DND-41 (cell line): Measurements from ENCODE around the gene MSL1.

Experiments
- ATAC-seq: fragments of 200-7000 bp; cut with Tn5 transposase; 3 replicates; pipeline ENCODE4 v1.9.1; 2021; ENCODE audit warnings: low read depth; ENCODE audit not compliant: insufficient read depth
- DNase-seq: peaks from one replicate; pipeline ENCODE4 v3.0.0-alpha.2; 2020
- H2AFZ ChIP-seq: 2 replicates; pipeline ENCODE4 v1.6.0; 2012; ENCODE audit warnings: low read depth, low read length
- H3K27ac ChIP-seq: 2 replicates; pipeline ENCODE4 v1.5.1; 2012; ENCODE audit warnings: low read length, inconsistent platforms
- H3K27me3 ChIP-seq: fragments of 200-600 bp; sonication (generic); 2 replicates; pipeline ENCODE4 v1.6.0; 2012; ENCODE audit warnings: low read length, mild to moderate bottlenecking, inconsistent platforms; ENCODE audit not compliant: insufficient read depth, poor library complexity
- H3K36me3 ChIP-seq: 2 replicates; pipeline ENCODE4 v1.5.1; 2012; ENCODE audit warnings: low read length, inconsistent platforms; ENCODE audit not compliant: insufficient read depth
- H3K4me1 ChIP-seq: 2 replicates; pipeline ENCODE4 v1.5.1; 2012; ENCODE audit warnings: mild to moderate bottlenecking, low read length; ENCODE audit not compliant: insufficient read depth
- H3K4me2 ChIP-seq: 2 replicates; pipeline ENCODE4 v1.6.0; 2012; ENCODE audit warnings: mild to moderate bottlenecking, moderate library complexity, low read length, inconsistent platforms; ENCODE audit not compliant: insufficient read depth
- H3K4me3 ChIP-seq, 2 experiments: fragments of 200-600 bp in 1 of 2; shearing (Covaris generic) in 1 of 2; 2 replicates each; pipeline ENCODE4 v1.5.1; 2012 to 2016; ENCODE audit warnings: inconsistent platforms in 2 of 2, low read length in 2 of 2, mild to moderate bottlenecking in 2 of 2, low read depth in 1 of 2, moderate library complexity in 1 of 2
- H3K79me2 ChIP-seq: 2 replicates; pipeline ENCODE4 v1.6.0; 2012; ENCODE audit warnings: low read length, inconsistent platforms; ENCODE audit not compliant: insufficient read depth
- H3K9ac ChIP-seq: 2 replicates; pipeline ENCODE4 v1.6.0; 2012; ENCODE audit warnings: low read depth, mild to moderate bottlenecking, inconsistent platforms, low read length, moderate library complexity
- H3K9me3 ChIP-seq: 2 replicates; pipeline ENCODE4 v1.5.1; 2012; ENCODE audit warnings: low read length, moderate library complexity, mild to moderate bottlenecking, inconsistent platforms; ENCODE audit not compliant: insufficient read depth, severe bottlenecking
- H4K20me1 ChIP-seq: 2 replicates; pipeline ENCODE4 v1.6.0; 2012; ENCODE audit warnings: low read length; ENCODE audit not compliant: insufficient read depth
- CTCF ChIP-seq: IDR thresholded peaks from 2 replicates; pipeline ENCODE4 v1.5.1; 2012; ENCODE audit warnings: borderline replicate concordance, low read length, moderate library complexity, mild to moderate bottlenecking; ENCODE audit not compliant: poor library complexity, severe bottlenecking; ENCODE audit errors: extremely low read depth
- EZH2 ChIP-seq: IDR thresholded peaks from 3 replicates; pipeline ENCODE4 v1.6.1; 2012; ENCODE audit warnings: borderline replicate concordance, low read depth, mild to moderate bottlenecking, moderate library complexity, low read length, inconsistent platforms; ENCODE audit not compliant: severe bottlenecking

Gene MSL1

DNA sequence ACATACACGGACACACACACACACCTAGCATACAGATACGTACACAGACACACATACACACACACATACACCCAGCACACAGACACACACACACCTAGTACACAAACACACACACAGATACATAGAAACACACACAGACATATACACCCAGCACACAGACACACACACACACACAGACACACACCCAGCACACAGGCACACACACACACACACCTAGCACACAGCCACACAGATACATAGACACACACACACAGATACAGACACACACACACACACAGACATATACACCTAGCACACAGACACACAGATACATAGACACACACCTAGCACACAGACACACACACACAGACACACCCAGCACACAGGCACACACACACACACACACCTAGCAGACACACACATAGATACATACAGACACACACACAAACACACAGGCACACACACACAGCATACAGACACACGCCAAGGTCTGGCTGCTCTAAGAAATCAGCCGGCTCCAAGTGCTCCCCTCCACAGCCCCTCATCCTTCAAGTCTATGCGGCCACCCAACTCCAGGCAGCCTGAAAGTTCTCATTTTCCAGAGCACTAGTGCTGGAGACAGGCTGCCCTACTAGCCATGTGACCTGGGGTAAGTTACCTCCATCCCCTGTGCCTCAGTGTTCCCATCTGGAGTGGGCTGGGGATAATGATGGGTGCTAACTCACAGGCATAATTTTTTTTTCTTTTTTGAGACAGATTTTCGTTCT is 34.5 kb upstream of the MSL1 start:
- no peak overlapping the region for H3K4me2 ChIP-seq
- peaks cover 57% of the 10 kb centered on the region for H3K36me3 ChIP-seq
- H3K9ac ChIP-seq, result no peak overlapping the region
- no peak for DNase-seq
- no peak overlapping the region for H3K4me3 ChIP-seq
- H4K20me1 ChIP-seq, result no peaks in the 10 kb centered on the region
- no peak for TF ChIP-seq EZH2
- no peak overlapping the region for H3K27ac ChIP-seq
- H3K4me1 ChIP-seq, result no peaks in the 10 kb centered on the region
- no peaks in the 10 kb centered on the region for H3K27me3 ChIP-seq
- H3K79me2 ChIP-seq, result no peaks in the 10 kb centered on the region
- no peak overlapping the region for H2AFZ ChIP-seq
- ATAC-seq, result no peak
- H3K9me3 ChIP-seq, result no peaks in the 10 kb centered on the region

DNA sequence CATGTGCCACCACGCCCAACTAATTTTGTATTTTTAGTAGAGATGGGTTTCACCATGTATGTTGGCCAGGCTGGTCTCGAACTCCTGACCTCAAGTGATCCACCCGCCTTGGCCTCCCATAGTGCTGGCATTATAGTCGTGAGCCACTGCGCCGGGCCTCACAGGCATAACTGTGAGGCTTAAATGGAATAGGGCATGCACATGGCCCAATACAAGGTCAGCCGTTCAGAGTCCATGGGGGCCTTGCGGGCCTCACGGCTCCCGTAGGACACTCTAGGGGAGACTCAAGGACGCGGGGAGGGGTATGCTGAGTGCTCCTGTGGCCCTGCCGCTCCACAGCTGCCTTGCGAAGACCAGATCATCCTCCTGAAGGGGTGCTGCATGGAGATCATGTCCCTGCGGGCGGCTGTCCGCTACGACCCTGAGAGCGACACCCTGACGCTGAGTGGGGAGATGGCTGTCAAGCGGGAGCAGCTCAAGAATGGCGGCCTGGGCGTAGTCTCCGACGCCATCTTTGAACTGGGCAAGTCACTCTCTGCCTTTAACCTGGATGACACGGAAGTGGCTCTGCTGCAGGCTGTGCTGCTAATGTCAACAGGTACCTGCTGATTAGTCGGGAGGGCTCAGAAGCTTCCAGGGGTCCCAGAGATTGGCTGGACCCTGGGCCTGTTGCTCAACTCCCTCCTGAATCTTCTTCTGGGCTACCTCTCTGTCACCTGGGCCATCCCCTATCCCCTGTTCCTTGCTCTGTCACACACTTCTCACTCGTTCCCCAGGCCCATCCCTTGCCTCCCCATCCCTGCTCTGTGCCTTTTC is 33.7 kb upstream of the MSL1 start:
- no peaks in the 10 kb centered on the region for H3K79me2 ChIP-seq
- TF ChIP-seq CTCF (no peak), EZH2 (no peak)
- H3K27ac ChIP-seq, result no peak overlapping the region
- H3K27me3 ChIP-seq, result no peaks in the 10 kb centered on the region
- ATAC-seq (no peak), DNase-seq (no peak)
- no peak overlapping the region for H3K4me3 ChIP-seq
- H4K20me1 ChIP-seq, result no peaks in the 10 kb centered on the region
- no peak overlapping the region for H3K4me2 ChIP-seq
- H3K9ac ChIP-seq, result no peak overlapping the region
- peaks cover 63% of the 10 kb centered on the region for H3K36me3 ChIP-seq
- H3K4me1 ChIP-seq, result no peaks in the 10 kb centered on the region
- no peak overlapping the region for H2AFZ ChIP-seq
- no peaks in the 10 kb centered on the region for H3K9me3 ChIP-seq

GRCh38 chr17:40089077-40089895 is 32.5 kb upstream of the MSL1 start:
- no peak overlapping the region for H3K27ac ChIP-seq
- H3K9me3 ChIP-seq, result no peaks in the 10 kb centered on the region
- H3K36me3 ChIP-seq, result peaks cover 65% of the 10 kb centered on the region
- H4K20me1 ChIP-seq, result no peaks in the 10 kb centered on the region
- H3K79me2 ChIP-seq, result no peaks in the 10 kb centered on the region
- H3K9ac ChIP-seq, result no peak overlapping the region
- TF ChIP-seq EZH2, result no peak
- TF ChIP-seq CTCF, result no peak
- H3K4me2 ChIP-seq, result no peak overlapping the region
- no peak overlapping the region for H2AFZ ChIP-seq
- no peak overlapping the region for H3K4me3 ChIP-seq
- no peaks in the 10 kb centered on the region for H3K4me1 ChIP-seq
- H3K27me3 ChIP-seq, result no peaks in the 10 kb centered on the region
- ATAC-seq (no peak), DNase-seq (no peak)
